HCT116 (cell line): ENCODE measurements around the gene CARMIL1. TPM values are rescaled to one million over a fixed set of nuclear protein-coding genes. Genes with fewer than 3 reads are reported as not detected.

Experiments used
- ATAC-seq: fragments of 200-7000 bp; cut with Tn5 transposase; 2 replicates; pipeline ENCODE4 v1.9.1; 2020; ENCODE audit warnings: mild to moderate bottlenecking, moderate library complexity
- BruUV-seq: library from RNA; stranded (reverse); fragments of 400-500 nt; replicated peaks from 2 replicates; lab custom pipeline; 2021; lab: Mats Ljungman, UMichigan
- CTCF ChIA-PET: fragments of 300-600 bp; sonication (Branson Sonifier 250); formaldehyde crosslinking; loops from one replicate; lab custom pipeline; 2021; ENCODE audit warnings: antibody characterized with exemption; lab: Charles Lee
- POLR2A ChIA-PET: fragments of 300-600, 350-600 bp; sonication (Branson Sonifier 250); formaldehyde crosslinking; loops from one replicate; lab custom pipeline; 2021; ENCODE audit warnings: antibody characterized with exemption; lab: Charles Lee
- RAD21 ChIA-PET, 2 experiments: fragments of 300-600 bp; sonication (Branson Sonifier 250); formaldehyde crosslinking; loops; one replicate each; lab custom pipeline; 2023; ENCODE audit warnings: low total read pairs in 2 of 2; ENCODE audit not compliant: uncharacterized antibody in 2 of 2, unreplicated experiment in 2 of 2, low non-redundant PET in 1 of 2; lab: Charles Lee
- DNase-seq: peaks from one replicate; pipeline ENCODE4 v3.0.0-alpha.2; 2010; ENCODE audit warnings: low read depth, low spot score
- H2AFZ ChIP-seq: fragments of 200-600 bp; shearing (Covaris generic), sonication (generic); 2 replicates; pipeline ENCODE4 v1.6.1; 2017; ENCODE audit warnings: low read depth, mixed run types, mixed read lengths, antibody characterized with exemption, low read length; ENCODE audit not compliant: poor library complexity, severe bottlenecking
- H3K27ac ChIP-seq: 2 replicates; pipeline ENCODE4 v1.5.1; 2012; ENCODE audit warnings: low read depth, low read length
- H3K27me3 ChIP-seq: fragments of 200-600 bp; sonication (generic); 2 replicates; pipeline ENCODE4 v1.6.1; 2016; ENCODE audit warnings: mixed run types, low read length, mixed read lengths; ENCODE audit not compliant: insufficient read depth
- H3K36me3 ChIP-seq, 2 experiments: fragments of 200-500 bp in 1 of 2; fragments of 200-600 bp in 1 of 2; sonication (Bioruptor generic) in 1 of 2; sonication (generic) in 1 of 2; 2 replicates each; pipeline versions ENCODE4 v1.5.1 to v1.6.1; 2014 to 2016; ENCODE audit warnings: low read length in 2 of 2, inconsistent platforms in 1 of 2, mixed read lengths in 1 of 2, mixed run types in 1 of 2; ENCODE audit not compliant: insufficient read depth in 2 of 2, control insufficient read depth in 1 of 2
- H3K4me1 ChIP-seq, 2 experiments: fragments of 200-600 bp in 1 of 2; sonication (generic) in 1 of 2; 2 replicates each; pipeline versions ENCODE4 v1.5.1 to v1.6.1; 2012 to 2017; ENCODE audit warnings: low read length in 2 of 2, inconsistent platforms in 1 of 2, mild to moderate bottlenecking in 1 of 2, mixed read lengths in 1 of 2, mixed run types in 1 of 2, moderate library complexity in 1 of 2; ENCODE audit not compliant: insufficient read depth in 2 of 2, control insufficient read depth in 1 of 2
- H3K4me2 ChIP-seq: fragments of 200-600 bp; sonication (generic); 2 replicates; pipeline ENCODE4 v1.6.1; 2017; ENCODE audit warnings: mixed run types, low read length, mixed read lengths
- H3K4me3 ChIP-seq, 2 experiments: fragments of 200-600 bp in 1 of 2; sonication (generic) in 1 of 2; replicated peaks in 1 of 2; 2 replicates each; pipeline ENCODE4 v1.5.1; 2011 to 2016; ENCODE audit warnings: low read length in 2 of 2, control low read depth in 1 of 2, low read depth in 1 of 2, mild to moderate bottlenecking in 1 of 2, mixed read lengths in 1 of 2, mixed run types in 1 of 2
- H3K79me2 ChIP-seq: fragments of 200-600 bp; sonication (generic); 2 replicates; pipeline ENCODE4 v1.6.1; 2017; ENCODE audit warnings: mild to moderate bottlenecking, mixed run types, low read length, moderate library complexity, mixed read lengths; ENCODE audit not compliant: insufficient read depth
- H3K9ac ChIP-seq: fragments of 200-600 bp; sonication (generic); 2 replicates; pipeline ENCODE4 v1.6.1; 2016; ENCODE audit warnings: low read length, mixed read lengths
- H3K9me2 ChIP-seq: fragments of 200-600 bp; sonication (generic), shearing (Covaris generic); 2 replicates; pipeline ENCODE4 v1.6.1; 2017; ENCODE audit warnings: mixed run types, mild to moderate bottlenecking, moderate library complexity; ENCODE audit not compliant: insufficient read depth
- H3K9me3 ChIP-seq, 2 experiments: fragments of 200-500 bp in 1 of 2; fragments of 200-600 bp in 1 of 2; sonication (Bioruptor generic) in 1 of 2; sonication (generic) in 1 of 2; 2 replicates each; pipeline ENCODE4 v1.6.1; 2014 to 2017; ENCODE audit warnings: low read length in 2 of 2, mixed read lengths in 2 of 2, inconsistent platforms in 1 of 2, low read depth in 1 of 2, mild to moderate bottlenecking in 1 of 2, mixed run types in 1 of 2, moderate library complexity in 1 of 2; ENCODE audit not compliant: control insufficient read depth in 1 of 2, insufficient read depth in 1 of 2
- H4K20me1 ChIP-seq: fragments of 200-600 bp; sonication (generic), shearing (Covaris generic); 2 replicates; pipeline ENCODE4 v1.6.1; 2017; ENCODE audit warnings: mixed run types, mild to moderate bottlenecking, moderate library complexity; ENCODE audit not compliant: insufficient read depth
- CBX3 ChIP-seq: IDR thresholded peaks from 2 replicates; pipeline ENCODE4 v1.6.1; 2012; ENCODE audit warnings: low read depth
- EZH2 ChIP-seq: fragments of 200-600 bp; sonication (generic); IDR thresholded peaks from 2 replicates; pipeline ENCODE4 v1.6.1; 2017; ENCODE audit warnings: antibody characterized with exemption, mixed run types
- EZH2phosphoT487 ChIP-seq: fragments of 200-600 bp; IDR thresholded peaks from 2 replicates; pipeline ENCODE4 v1.6.1; 2018; ENCODE audit warnings: antibody characterized with exemption, borderline replicate concordance
- FOSL1 ChIP-seq: IDR thresholded peaks from 2 replicates; pipeline ENCODE4 v1.6.1; 2012; ENCODE audit warnings: low read depth
- POLR2A ChIP-seq: IDR thresholded peaks from 2 replicates; pipeline ENCODE4 v1.7.0; 2011; ENCODE audit warnings: borderline replicate concordance; ENCODE audit not compliant: insufficient read depth, insufficient read length; ENCODE audit errors: extremely low read depth
- SIN3A ChIP-seq: IDR thresholded peaks from 2 replicates; pipeline ENCODE4 v1.6.1; 2012; ENCODE audit warnings: low read depth
- YY1 ChIP-seq: IDR thresholded peaks from 2 replicates; pipeline ENCODE4 v1.6.1; 2011; ENCODE audit warnings: low read length, low read depth, moderate library complexity, mild to moderate bottlenecking; ENCODE audit not compliant: insufficient replicate concordance; ENCODE audit errors: extremely low read depth
- ZFX ChIP-seq: fragments of 450-650 bp; IDR thresholded peaks from 2 replicates; pipeline ENCODE4 v1.6.1; 2017
- ZNF274 ChIP-seq: fragments of 200-500 bp; sonication (Bioruptor generic); IDR thresholded peaks from 2 replicates; pipeline ENCODE4 v1.6.1; 2014; ENCODE audit warnings: mild to moderate bottlenecking, low read depth, low read length, inconsistent platforms
- intact Hi-C: fragments of 100-400 bp; cut with micrococcal nuclease; formaldehyde crosslinking; loops from 2 replicates; pipeline ENCODE4 v1.10.0; 2022
- total RNA-seq: library from RNA; stranded (reverse); gene quantifications from one replicate; pipeline ENCODE4 v1.2.1, GENCODE V29; 2021; ENCODE audit not compliant: unreplicated experiment
- TF ChIP-seq, protein P1 (sequence below): IDR thresholded peaks from 2 replicates; pipeline ENCODE4 v1.6.1; 2012
- TF ChIP-seq, protein P2 (sequence below): IDR thresholded peaks from 2 replicates; pipeline ENCODE4 v1.6.1; 2011; ENCODE audit warnings: mild to moderate bottlenecking, low read length, moderate library complexity; ENCODE audit not compliant: insufficient replicate concordance; ENCODE audit errors: extremely low read depth
- TF ChIP-seq, protein P3 (sequence below), 3 experiments: fragments of 200-600 bp in 1 of 3; sonication (generic) in 1 of 3; IDR thresholded peaks in 2 of 3; conservative IDR thresholded peaks in 1 of 3; 2 replicates each; pipeline ENCODE4 v1.5.1; 2012 to 2017; ENCODE audit warnings: low read depth in 2 of 3, low read length in 2 of 3, antibody characterized with exemption in 1 of 3, borderline replicate concordance in 1 of 3, control low read depth in 1 of 3, mild to moderate bottlenecking in 1 of 3, mixed read lengths in 1 of 3, mixed run types in 1 of 3, moderate library complexity in 1 of 3; ENCODE audit not compliant: insufficient read depth in 1 of 3

CARMIL1 gene
- total RNA-seq, 1 experiment from 2014 or later: 21.7 TPM

DNA sequence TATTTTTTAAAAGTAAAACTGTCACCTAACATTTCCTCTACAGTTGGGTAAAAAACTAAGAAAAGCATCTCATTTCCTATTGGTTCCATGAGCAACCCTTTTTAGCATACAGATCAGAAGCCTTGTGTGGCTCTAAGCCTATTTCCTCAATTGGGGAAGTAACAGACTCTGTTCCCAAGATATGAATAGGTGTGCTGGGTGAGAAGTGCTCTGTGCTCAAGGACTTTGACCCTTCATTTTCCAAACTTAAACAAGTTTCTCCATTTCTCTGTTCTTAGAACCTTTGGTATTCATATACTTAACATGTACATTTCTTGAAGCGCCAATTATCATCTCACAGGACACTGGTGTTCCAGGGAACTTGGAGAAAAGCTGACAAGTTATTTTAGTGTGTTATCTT, 24.1 kb downstream of the CARMIL1 start:
- H3K36me3 ChIP-seq: no peaks in the 10 kb centered on the region
- no peak overlapping the region for H3K27ac ChIP-seq
- H3K9me3 ChIP-seq: no peaks in the 10 kb centered on the region
- H2AFZ ChIP-seq: no peak overlapping the region
- TF ChIP-seq, protein P1, sequence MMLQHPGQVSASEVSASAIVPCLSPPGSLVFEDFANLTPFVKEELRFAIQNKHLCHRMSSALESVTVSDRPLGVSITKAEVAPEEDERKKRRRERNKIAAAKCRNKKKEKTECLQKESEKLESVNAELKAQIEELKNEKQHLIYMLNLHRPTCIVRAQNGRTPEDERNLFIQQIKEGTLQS: no peak
- TF ChIP-seq FOSL1 (no peak), ZNF274 (no peak), EZH2 (no peak), ZFX (no peak), POLR2A (no peak), SIN3A (no peak), YY1 (no peak), EZH2phosphoT487 (no peak), CBX3 (no peak)
- TF ChIP-seq, protein P2, sequence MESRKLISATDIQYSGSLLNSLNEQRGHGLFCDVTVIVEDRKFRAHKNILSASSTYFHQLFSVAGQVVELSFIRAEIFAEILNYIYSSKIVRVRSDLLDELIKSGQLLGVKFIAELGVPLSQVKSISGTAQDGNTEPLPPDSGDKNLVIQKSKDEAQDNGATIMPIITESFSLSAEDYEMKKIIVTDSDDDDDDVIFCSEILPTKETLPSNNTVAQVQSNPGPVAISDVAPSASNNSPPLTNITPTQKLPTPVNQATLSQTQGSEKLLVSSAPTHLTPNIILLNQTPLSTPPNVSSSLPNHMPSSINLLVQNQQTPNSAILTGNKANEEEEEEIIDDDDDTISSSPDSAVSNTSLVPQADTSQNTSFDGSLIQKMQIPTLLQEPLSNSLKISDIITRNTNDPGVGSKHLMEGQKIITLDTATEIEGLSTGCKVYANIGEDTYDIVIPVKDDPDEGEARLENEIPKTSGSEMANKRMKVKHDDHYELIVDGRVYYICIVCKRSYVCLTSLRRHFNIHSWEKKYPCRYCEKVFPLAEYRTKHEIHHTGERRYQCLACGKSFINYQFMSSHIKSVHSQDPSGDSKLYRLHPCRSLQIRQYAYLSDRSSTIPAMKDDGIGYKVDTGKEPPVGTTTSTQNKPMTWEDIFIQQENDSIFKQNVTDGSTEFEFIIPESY: no peak
- TF ChIP-seq, protein P3, sequence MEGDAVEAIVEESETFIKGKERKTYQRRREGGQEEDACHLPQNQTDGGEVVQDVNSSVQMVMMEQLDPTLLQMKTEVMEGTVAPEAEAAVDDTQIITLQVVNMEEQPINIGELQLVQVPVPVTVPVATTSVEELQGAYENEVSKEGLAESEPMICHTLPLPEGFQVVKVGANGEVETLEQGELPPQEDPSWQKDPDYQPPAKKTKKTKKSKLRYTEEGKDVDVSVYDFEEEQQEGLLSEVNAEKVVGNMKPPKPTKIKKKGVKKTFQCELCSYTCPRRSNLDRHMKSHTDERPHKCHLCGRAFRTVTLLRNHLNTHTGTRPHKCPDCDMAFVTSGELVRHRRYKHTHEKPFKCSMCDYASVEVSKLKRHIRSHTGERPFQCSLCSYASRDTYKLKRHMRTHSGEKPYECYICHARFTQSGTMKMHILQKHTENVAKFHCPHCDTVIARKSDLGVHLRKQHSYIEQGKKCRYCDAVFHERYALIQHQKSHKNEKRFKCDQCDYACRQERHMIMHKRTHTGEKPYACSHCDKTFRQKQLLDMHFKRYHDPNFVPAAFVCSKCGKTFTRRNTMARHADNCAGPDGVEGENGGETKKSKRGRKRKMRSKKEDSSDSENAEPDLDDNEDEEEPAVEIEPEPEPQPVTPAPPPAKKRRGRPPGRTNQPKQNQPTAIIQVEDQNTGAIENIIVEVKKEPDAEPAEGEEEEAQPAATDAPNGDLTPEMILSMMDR (IDR thresholded peaks at IDR 0.05 in 2 of 3, conservative IDR thresholded peaks at IDR 0.05 in 1 of 3; ENCODE audit: borderline replicate concordance in 1 of 3, insufficient read depth in 1 of 3, low read depth in 2 of 3, low read length in 2 of 3): no peak
- RAD21 ChIA-PET: no interaction called here
- DNase-seq (no peak), ATAC-seq (no peak)
- no TSS peak for BruUV-seq
- H3K4me1 ChIP-seq: no peaks in the 10 kb centered on the region
- H3K4me3 ChIP-seq: no peak overlapping the region
- CTCF ChIA-PET: no interaction called here
- POLR2A ChIA-PET: no interaction called here
- no peak overlapping the region for H3K4me2 ChIP-seq
- no peaks in the 10 kb centered on the region for H3K27me3 ChIP-seq
- peaks cover 52% of the 10 kb centered on the region for H3K79me2 ChIP-seq
- H4K20me1 ChIP-seq: no peaks in the 10 kb centered on the region
- intact Hi-C loops: no loop called here
- no peaks in the 10 kb centered on the region for H3K9me2 ChIP-seq
- no peak overlapping the region for H3K9ac ChIP-seq
